WTC11 (cell line): Measurements from ENCODE around the gene DNALI1. TPM values are rescaled to one million over a fixed set of nuclear protein-coding genes. Genes with fewer than 3 reads are reported as not detected.

Experiments used
- ATAC-seq: fragments of 200-7000 bp; cut with Tn5 transposase; 2 replicates; pipeline ENCODE4 v1.10.0; 2021; ENCODE audit warnings: mild to moderate bottlenecking, moderate library complexity
- CTCF ChIA-PET: fragments of 300-600 bp; sonication (Branson Sonifier 250); formaldehyde crosslinking; loops from one replicate; lab custom pipeline; 2021; ENCODE audit warnings: antibody characterized with exemption; lab: Charles Lee
- POLR2A ChIA-PET: fragments of 350-600 bp; sonication (Branson Sonifier 250); formaldehyde crosslinking; loops from one replicate; lab custom pipeline; 2021; ENCODE audit warnings: antibody characterized with exemption; lab: Charles Lee
- DNase-seq: peaks from one replicate; pipeline ENCODE4 v3.0.0; 2021; ENCODE audit warnings: low spot score
- H3K27ac Mint-ChIP-seq: 2 replicates; pipeline ENCODE4 v1.8.0; 2021; ENCODE audit warnings: mixed read lengths
- H3K27me3 Mint-ChIP-seq: 2 replicates; pipeline ENCODE4 v1.8.0; 2021; ENCODE audit warnings: low read depth, mild to moderate bottlenecking, moderate library complexity, mixed read lengths
- H3K36me3 Mint-ChIP-seq: 2 replicates; pipeline ENCODE4 v1.8.0; 2021; ENCODE audit warnings: mixed read lengths
- H3K4me1 Mint-ChIP-seq: 2 replicates; pipeline ENCODE4 v1.8.0; 2022; ENCODE audit warnings: mixed read lengths
- H3K4me3 Mint-ChIP-seq: 2 replicates; pipeline ENCODE4 v1.8.0; 2021; ENCODE audit warnings: mild to moderate bottlenecking, moderate library complexity, mixed read lengths
- H3K9me3 Mint-ChIP-seq: 2 replicates; pipeline ENCODE4 v1.8.0; 2021; ENCODE audit warnings: mixed read lengths
- ATF1 ChIP-seq: sonication (generic); formaldehyde crosslinking; IDR thresholded peaks from 2 replicates; pipeline ENCODE4 v1.8.1; 2023; ENCODE audit warnings: mild to moderate bottlenecking, moderate library complexity, missing genetic modification reagents
- ELF4 ChIP-seq: sonication (generic); formaldehyde crosslinking; IDR thresholded peaks from 2 replicates; pipeline ENCODE4 v1.8.1; 2022; ENCODE audit warnings: low read depth, mild to moderate bottlenecking, moderate library complexity, missing genetic modification reagents
- FOXK1 ChIP-seq: sonication (generic); formaldehyde crosslinking; IDR thresholded peaks from 2 replicates; pipeline ENCODE4 v1.8.0; 2022; ENCODE audit warnings: mild to moderate bottlenecking, moderate library complexity, missing genetic modification reagents
- FOXP1 ChIP-seq: sonication (generic); formaldehyde crosslinking; IDR thresholded peaks from 2 replicates; pipeline ENCODE4 v1.8.0; 2022; ENCODE audit warnings: missing genetic modification reagents, mild to moderate bottlenecking, moderate library complexity, borderline replicate concordance
- KAT7 ChIP-seq: sonication (generic); formaldehyde crosslinking; IDR thresholded peaks from 2 replicates; pipeline ENCODE4 v1.8.1; 2023; ENCODE audit warnings: missing genetic modification reagents, mild to moderate bottlenecking, borderline replicate concordance
- NFATC4 ChIP-seq: fragments of 250-450 bp; sonication (Bioruptor Pico); IDR thresholded peaks from 2 replicates; pipeline ENCODE4 v1.9.0; 2021; ENCODE audit warnings: mild to moderate bottlenecking
- PRRX2 ChIP-seq: fragments of 250-450 bp; sonication (Bioruptor Pico); IDR thresholded peaks from 2 replicates; pipeline ENCODE4 v1.8.0; 2021; ENCODE audit warnings: mild to moderate bottlenecking
- RORB ChIP-seq: fragments of 250-450 bp; sonication (Bioruptor Pico); IDR thresholded peaks from 2 replicates; pipeline ENCODE4 v1.9.0; 2021; ENCODE audit warnings: mild to moderate bottlenecking
- SP1 ChIP-seq: sonication (generic); formaldehyde crosslinking; conservative IDR thresholded peaks from 2 replicates; pipeline ENCODE4 v1.8.1; 2022; ENCODE audit warnings: missing genetic modification reagents
- TP53 ChIP-seq: sonication (generic); formaldehyde crosslinking; IDR thresholded peaks from 2 replicates; pipeline ENCODE4 v1.8.1; 2023; ENCODE audit warnings: mild to moderate bottlenecking, missing genetic modification reagents
- ZNF263 ChIP-seq: sonication (generic); formaldehyde crosslinking; IDR thresholded peaks from 2 replicates; pipeline ENCODE4 v1.8.1; 2022; ENCODE audit warnings: low read depth, mild to moderate bottlenecking, moderate library complexity, missing genetic modification reagents
- ZNF317 ChIP-seq: sonication (generic); formaldehyde crosslinking; IDR thresholded peaks from 2 replicates; pipeline ENCODE4 v1.8.1; 2023; ENCODE audit warnings: low read depth, mild to moderate bottlenecking, moderate library complexity, missing genetic modification reagents, borderline replicate concordance
- ZNF671 ChIP-seq: fragments of 250-450 bp; sonication (Bioruptor Pico); IDR thresholded peaks from 2 replicates; pipeline ENCODE4 v1.8.0; 2021; ENCODE audit warnings: mild to moderate bottlenecking
- total RNA-seq: library from RNA; stranded (reverse); gene quantifications from 3 replicates; pipeline ENCODE4 v1.2.3, GENCODE V29; 2021
- TF ChIP-seq, protein P1 (sequence below): fragments of 250-450 bp; sonication (Bioruptor Pico); IDR thresholded peaks from 2 replicates; pipeline ENCODE4 v1.9.0; 2021; ENCODE audit warnings: mild to moderate bottlenecking
- TF ChIP-seq, protein P2 (sequence below): sonication (generic); formaldehyde crosslinking; IDR thresholded peaks from 2 replicates; pipeline ENCODE4 v1.8.0; 2023; ENCODE audit warnings: missing genetic modification reagents, mild to moderate bottlenecking, borderline replicate concordance
- TF ChIP-seq, protein P3 (sequence below): sonication (generic); formaldehyde crosslinking; IDR thresholded peaks from 2 replicates; pipeline ENCODE4 v1.8.0; 2022; ENCODE audit warnings: missing genetic modification reagents
- TF ChIP-seq, protein P4 (sequence below): sonication (generic); formaldehyde crosslinking; IDR thresholded peaks from 2 replicates; pipeline ENCODE4 v1.8.0; 2023; ENCODE audit warnings: missing genetic modification reagents
- TF ChIP-seq, protein P5 (sequence below): sonication (generic); formaldehyde crosslinking; IDR thresholded peaks from 2 replicates; pipeline ENCODE4 v1.8.0; 2022; ENCODE audit warnings: mild to moderate bottlenecking, missing genetic modification reagents
- TF ChIP-seq, protein P6 (sequence below): fragments of 250-450 bp; sonication (Bioruptor Pico); IDR thresholded peaks from 2 replicates; pipeline ENCODE4 v1.9.0; 2021; ENCODE audit warnings: mild to moderate bottlenecking

The DNALI1 gene
- total RNA-seq, 1 experiment from 2014 or later = 10.5 TPM

DNA sequence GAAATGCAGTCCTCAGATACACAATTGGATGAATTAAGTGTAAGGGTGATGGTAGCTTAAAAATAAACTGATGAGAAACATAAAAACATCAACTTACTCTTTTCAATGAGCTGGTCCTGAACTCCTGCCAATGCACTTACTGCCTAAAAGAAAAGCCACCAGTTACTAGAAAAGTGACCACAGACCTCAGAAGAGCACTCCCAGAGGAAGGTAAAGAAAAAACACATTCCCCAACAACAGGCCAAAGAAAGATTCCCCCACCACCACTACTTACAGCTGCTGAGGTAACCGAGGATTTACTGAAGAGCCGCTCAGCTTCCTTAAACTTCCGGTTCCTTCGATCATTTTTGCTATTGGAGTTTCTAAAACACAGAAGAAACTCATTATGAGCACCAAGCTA, 47.6 kb upstream of the DNALI1 start (continued):
- TF ChIP-seq RORB (no peak), SP1 (CRISPR knock-in tag) (no peak), TP53 (CRISPR knock-in tag) (no peak), ZNF671 (CRISPR knock-in tag) (no peak), PRRX2 (CRISPR knock-in tag) (no peak), NFATC4 (CRISPR knock-in tag) (no peak)
- TF ChIP-seq, protein P1, sequence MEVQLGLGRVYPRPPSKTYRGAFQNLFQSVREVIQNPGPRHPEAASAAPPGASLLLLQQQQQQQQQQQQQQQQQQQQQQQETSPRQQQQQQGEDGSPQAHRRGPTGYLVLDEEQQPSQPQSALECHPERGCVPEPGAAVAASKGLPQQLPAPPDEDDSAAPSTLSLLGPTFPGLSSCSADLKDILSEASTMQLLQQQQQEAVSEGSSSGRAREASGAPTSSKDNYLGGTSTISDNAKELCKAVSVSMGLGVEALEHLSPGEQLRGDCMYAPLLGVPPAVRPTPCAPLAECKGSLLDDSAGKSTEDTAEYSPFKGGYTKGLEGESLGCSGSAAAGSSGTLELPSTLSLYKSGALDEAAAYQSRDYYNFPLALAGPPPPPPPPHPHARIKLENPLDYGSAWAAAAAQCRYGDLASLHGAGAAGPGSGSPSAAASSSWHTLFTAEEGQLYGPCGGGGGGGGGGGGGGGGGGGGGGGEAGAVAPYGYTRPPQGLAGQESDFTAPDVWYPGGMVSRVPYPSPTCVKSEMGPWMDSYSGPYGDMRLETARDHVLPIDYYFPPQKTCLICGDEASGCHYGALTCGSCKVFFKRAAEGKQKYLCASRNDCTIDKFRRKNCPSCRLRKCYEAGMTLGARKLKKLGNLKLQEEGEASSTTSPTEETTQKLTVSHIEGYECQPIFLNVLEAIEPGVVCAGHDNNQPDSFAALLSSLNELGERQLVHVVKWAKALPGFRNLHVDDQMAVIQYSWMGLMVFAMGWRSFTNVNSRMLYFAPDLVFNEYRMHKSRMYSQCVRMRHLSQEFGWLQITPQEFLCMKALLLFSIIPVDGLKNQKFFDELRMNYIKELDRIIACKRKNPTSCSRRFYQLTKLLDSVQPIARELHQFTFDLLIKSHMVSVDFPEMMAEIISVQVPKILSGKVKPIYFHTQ (CRISPR knock-in tag) = no peak
- TF ChIP-seq, protein P2, sequence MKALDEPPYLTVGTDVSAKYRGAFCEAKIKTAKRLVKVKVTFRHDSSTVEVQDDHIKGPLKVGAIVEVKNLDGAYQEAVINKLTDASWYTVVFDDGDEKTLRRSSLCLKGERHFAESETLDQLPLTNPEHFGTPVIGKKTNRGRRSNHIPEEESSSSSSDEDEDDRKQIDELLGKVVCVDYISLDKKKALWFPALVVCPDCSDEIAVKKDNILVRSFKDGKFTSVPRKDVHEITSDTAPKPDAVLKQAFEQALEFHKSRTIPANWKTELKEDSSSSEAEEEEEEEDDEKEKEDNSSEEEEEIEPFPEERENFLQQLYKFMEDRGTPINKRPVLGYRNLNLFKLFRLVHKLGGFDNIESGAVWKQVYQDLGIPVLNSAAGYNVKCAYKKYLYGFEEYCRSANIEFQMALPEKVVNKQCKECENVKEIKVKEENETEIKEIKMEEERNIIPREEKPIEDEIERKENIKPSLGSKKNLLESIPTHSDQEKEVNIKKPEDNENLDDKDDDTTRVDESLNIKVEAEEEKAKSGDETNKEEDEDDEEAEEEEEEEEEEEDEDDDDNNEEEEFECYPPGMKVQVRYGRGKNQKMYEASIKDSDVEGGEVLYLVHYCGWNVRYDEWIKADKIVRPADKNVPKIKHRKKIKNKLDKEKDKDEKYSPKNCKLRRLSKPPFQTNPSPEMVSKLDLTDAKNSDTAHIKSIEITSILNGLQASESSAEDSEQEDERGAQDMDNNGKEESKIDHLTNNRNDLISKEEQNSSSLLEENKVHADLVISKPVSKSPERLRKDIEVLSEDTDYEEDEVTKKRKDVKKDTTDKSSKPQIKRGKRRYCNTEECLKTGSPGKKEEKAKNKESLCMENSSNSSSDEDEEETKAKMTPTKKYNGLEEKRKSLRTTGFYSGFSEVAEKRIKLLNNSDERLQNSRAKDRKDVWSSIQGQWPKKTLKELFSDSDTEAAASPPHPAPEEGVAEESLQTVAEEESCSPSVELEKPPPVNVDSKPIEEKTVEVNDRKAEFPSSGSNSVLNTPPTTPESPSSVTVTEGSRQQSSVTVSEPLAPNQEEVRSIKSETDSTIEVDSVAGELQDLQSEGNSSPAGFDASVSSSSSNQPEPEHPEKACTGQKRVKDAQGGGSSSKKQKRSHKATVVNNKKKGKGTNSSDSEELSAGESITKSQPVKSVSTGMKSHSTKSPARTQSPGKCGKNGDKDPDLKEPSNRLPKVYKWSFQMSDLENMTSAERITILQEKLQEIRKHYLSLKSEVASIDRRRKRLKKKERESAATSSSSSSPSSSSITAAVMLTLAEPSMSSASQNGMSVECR (CRISPR knock-in tag) = no peak

DNA sequence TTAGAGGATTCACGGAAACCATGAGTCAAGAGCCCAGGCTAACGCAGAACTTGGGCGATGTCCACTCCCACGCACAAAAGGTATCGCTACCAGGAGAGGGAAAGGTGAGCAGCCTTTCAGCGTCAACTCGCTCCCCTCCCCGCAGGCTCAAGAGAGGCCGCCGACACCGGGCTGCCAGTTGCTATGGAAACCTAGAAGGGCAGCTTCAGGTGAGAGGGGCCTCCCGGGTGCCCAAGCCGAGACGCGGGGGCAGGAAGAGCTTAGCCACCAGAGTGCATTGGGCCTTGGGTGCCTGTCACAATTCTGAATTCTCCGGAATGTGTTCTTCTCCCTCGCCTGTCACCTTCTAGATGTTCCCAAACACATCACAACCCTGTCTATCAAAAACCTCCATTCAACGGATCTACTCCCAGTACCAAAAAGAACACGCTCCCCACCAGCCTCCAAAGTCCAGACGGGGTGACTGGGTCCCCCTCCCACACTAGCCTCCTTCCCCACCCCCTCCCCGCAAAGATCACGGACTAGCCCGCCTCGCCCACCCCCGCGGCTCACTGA, 42.9 kb upstream of the DNALI1 start:
- 0 out of 2 replicates have a peak, but pooled peaks cover 6% of the 10 kb centered on the region for H3K27me3 Mint-ChIP-seq

DNA sequence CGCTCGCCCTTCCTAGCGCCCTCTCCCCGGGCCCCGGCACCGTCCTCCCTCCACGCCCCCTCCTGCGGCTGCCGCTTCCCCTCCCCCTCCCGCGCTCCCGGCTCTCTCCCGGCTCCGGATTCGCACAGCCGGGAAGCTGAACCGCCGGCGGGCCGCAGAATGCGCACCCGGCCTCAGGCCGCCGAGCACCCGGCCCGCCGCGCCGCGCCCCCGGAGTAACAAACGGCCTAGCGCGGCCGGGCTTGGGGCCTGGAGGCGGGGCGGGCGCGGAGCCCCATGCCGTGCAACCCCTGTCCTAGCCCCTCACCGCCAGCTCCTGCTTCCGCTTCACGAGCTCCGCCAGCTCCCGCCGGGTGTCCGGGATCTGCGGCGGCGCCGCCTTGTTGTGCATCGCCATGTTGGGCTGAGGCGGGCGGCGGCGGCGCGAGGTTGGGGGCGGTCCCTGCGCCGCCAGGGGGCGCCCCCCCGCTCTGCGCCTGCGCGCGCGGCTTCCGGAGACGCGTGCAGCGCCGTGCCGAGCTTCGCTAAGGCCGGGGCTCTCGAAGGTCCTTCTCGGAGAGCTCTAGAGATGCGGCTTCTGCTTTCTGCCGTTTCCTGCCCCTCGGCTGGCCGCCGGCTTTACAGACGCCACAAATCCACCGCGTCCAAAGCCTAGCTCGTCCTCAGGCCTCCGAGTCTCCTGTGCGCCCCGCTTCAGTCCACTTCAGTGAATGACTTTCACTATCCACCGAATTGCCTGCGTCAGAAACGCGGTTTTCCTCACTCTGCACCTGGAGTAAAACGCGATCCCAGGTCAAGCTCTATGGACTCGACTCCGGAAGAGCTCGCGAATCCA, 42.2 kb upstream of the DNALI1 start, which contains the start of gene MEAF6:
MEAF6 (minus strand) TSS at position 417 of the 835 bp plus-strand sequence; CDS start at position 397, 20 bp downstream.
- Mint-ChIP-seq H3K27me3 (0 out of 2 replicates have a peak, but pooled peaks cover 6% of the 10 kb centered on the region), H3K4me1 (peaks cover 26% of the 10 kb centered on the region), H3K27ac (peak within 1 kb of the TSS; percentile 97), H3K9me3 (peaks cover 8% of the 10 kb centered on the region), H3K36me3 (peaks cover 12% of the 10 kb centered on the region), H3K4me3 (peak within 1 kb of the TSS; percentile 98)
- peak; percentile 81 for DNase-seq
- ATAC-seq = peak; percentile 93
- POLR2A ChIA-PET = interaction anchor here (0.8 to 1.6 kb wide), 7 partner anchors 27 to 176 kb away, joined by 3 to 7 read pairs (median 4); partner anchors contain the start of genes DNALI1, SNIP1 and ZC3H12A
- CTCF ChIA-PET = interaction anchor here (0.5 to 3.2 kb wide), 32 partner anchors 9 to 1676 kb away, joined by 3 to 53 read pairs (median 5); partner anchors contain the start of genes CDCA8, DNALI1, GNL2 and RSPO1
- TF ChIP-seq ATF1 (CRISPR knock-in tag) (no peak; the same call in 1 of the 2 replicates), ZNF317 (CRISPR knock-in tag) (no peak), ZNF263 (CRISPR knock-in tag) (0 out of 2 replicates have a peak, but pooled peaks have one; percentile 23), FOXP1 (peak; percentile 81; the same call in 1 of the 2 replicates), ELF4 (CRISPR knock-in tag) (peak; percentile 66; the same call in 1 of the 2 replicates)
- TF ChIP-seq, protein P3, sequence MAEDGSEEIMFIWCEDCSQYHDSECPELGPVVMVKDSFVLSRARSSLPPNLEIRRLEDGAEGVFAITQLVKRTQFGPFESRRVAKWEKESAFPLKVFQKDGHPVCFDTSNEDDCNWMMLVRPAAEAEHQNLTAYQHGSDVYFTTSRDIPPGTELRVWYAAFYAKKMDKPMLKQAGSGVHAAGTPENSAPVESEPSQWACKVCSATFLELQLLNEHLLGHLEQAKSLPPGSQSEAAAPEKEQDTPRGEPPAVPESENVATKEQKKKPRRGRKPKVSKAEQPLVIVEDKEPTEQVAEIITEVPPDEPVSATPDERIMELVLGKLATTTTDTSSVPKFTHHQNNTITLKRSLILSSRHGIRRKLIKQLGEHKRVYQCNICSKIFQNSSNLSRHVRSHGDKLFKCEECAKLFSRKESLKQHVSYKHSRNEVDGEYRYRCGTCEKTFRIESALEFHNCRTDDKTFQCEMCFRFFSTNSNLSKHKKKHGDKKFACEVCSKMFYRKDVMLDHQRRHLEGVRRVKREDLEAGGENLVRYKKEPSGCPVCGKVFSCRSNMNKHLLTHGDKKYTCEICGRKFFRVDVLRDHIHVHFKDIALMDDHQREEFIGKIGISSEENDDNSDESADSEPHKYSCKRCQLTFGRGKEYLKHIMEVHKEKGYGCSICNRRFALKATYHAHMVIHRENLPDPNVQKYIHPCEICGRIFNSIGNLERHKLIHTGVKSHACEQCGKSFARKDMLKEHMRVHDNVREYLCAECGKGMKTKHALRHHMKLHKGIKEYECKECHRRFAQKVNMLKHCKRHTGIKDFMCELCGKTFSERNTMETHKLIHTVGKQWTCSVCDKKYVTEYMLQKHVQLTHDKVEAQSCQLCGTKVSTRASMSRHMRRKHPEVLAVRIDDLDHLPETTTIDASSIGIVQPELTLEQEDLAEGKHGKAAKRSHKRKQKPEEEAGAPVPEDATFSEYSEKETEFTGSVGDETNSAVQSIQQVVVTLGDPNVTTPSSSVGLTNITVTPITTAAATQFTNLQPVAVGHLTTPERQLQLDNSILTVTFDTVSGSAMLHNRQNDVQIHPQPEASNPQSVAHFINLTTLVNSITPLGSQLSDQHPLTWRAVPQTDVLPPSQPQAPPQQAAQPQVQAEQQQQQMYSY (CRISPR knock-in tag) = no peak; the same call in 1 of the 2 replicates
- TF ChIP-seq, protein P4, sequence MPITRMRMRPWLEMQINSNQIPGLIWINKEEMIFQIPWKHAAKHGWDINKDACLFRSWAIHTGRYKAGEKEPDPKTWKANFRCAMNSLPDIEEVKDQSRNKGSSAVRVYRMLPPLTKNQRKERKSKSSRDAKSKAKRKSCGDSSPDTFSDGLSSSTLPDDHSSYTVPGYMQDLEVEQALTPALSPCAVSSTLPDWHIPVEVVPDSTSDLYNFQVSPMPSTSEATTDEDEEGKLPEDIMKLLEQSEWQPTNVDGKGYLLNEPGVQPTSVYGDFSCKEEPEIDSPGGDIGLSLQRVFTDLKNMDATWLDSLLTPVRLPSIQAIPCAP (CRISPR knock-in tag) = peak; percentile 68; the same call in 1 of the 2 replicates
- TF ChIP-seq, protein P5, sequence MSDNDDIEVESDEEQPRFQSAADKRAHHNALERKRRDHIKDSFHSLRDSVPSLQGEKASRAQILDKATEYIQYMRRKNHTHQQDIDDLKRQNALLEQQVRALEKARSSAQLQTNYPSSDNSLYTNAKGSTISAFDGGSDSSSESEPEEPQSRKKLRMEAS (CRISPR knock-in tag) = peak; percentile 88
- TF ChIP-seq, protein P6, sequence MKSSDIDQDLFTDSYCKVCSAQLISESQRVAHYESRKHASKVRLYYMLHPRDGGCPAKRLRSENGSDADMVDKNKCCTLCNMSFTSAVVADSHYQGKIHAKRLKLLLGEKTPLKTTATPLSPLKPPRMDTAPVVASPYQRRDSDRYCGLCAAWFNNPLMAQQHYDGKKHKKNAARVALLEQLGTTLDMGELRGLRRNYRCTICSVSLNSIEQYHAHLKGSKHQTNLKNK (CRISPR knock-in tag) = no peak

More for the DNA sequence above, 42.9 kb upstream of the DNALI1 start:
- Mint-ChIP-seq H3K36me3 (peaks cover 15% of the 10 kb centered on the region), H3K9me3 (peaks cover under 1% of the 10 kb centered on the region; the same call in 1 of the 2 replicates), H3K27ac (peak overlapping the region; percentile 79), H3K4me1 (peaks cover 19% of the 10 kb centered on the region), H3K4me3 (peak overlapping the region; percentile 98)
- ATAC-seq (peak; percentile 18), DNase-seq (peak; percentile 65)
- ChIA-PET CTCF (interaction anchor here (1.0 to 3.2 kb wide), 23 partner anchors 8 to 381 kb away, joined by 3 to 53 read pairs (median 8); partner anchors contain the start of genes CDCA8, DNALI1, RSPO1 and SNIP1), POLR2A (interaction anchor here (1.6 kb wide), 1 partner anchor 41 kb away, joined by 5 read pairs; the partner anchor contains the start of gene SNIP1)
- TF ChIP-seq FOXK1 (CRISPR knock-in tag) = no peak
- TF ChIP-seq KAT7 (CRISPR knock-in tag) = peak; percentile 43; the same call in 1 of the 2 replicates
